GM19452 (cell line): Measurements from ENCODE around the gene SOHLH1.

Source experiments
- ATAC-seq: cut with Tn5 transposase; IDR thresholded peaks from one replicate; pipeline ENCODE4 v1.9.1; 2021; ENCODE audit not compliant: unreplicated experiment

Gene SOHLH1

GRCh38 chr9:135729480-135729879, 30.2 kb upstream of the SOHLH1 start:
- no peak for ATAC-seq

GRCh38 chr9:135728436-135729110, 29.3 kb upstream of the SOHLH1 start:
- no peak for ATAC-seq

GRCh38 chr9:135727257-135727875, 28.1 kb upstream of the SOHLH1 start:
- no peak for ATAC-seq

- no peak for ATAC-seq
Observed at GRCh38 chr9:135726138-135726853, 27.0 kb upstream of the SOHLH1 start.

- ATAC-seq: no peak
Observed at GRCh38 chr9:135724186-135724787, 25.0 kb upstream of the SOHLH1 start.

DNA sequence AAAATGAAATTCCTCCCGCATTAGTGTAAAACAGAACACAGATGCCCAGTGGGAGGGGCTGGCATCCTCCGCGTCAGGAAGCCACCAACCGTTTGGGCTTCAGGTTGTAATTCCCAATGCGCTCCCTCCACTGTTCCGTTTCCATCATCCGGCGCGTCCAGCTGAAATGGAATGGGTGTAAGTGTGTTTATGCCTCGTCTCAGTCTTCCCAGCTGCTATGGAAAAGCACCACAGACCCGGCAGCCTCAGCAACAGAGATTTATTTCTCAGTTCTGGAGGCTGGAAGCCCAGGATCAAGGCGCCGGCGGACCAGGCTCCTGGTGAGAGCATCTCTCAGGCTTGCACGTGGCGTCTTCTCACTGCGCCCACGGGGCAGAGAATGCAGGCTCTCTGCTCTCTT, 23.1 kb upstream of the SOHLH1 start:
- no peak for ATAC-seq

GRCh38 chr9:135719472-135719871, 20.2 kb upstream of the SOHLH1 start:
- ATAC-seq: no peak

DNA sequence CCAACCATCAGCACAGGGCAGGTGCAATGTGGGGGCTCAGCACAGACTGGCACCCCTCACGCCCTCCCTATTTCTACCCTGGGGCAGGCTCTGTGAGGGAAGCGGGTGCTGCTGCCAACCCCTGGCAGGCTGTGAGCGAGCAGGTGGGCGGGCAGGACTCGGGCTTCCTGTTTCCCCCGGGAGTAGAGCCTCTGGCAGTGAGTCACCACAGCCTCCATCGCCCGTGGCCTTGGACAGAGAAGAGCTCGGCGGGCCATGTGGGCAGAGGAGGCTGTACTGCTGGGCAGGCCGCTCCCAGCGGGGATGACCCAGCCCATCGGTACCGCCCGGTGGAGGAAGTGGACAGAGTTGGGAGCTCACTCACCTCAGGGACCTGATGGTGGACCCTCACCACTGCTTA, 19.3 kb upstream of the SOHLH1 start:
- no peak for ATAC-seq

GRCh38 chr9:135717410-135717809, 18.1 kb upstream of the SOHLH1 start:
- no peak for ATAC-seq

DNA sequence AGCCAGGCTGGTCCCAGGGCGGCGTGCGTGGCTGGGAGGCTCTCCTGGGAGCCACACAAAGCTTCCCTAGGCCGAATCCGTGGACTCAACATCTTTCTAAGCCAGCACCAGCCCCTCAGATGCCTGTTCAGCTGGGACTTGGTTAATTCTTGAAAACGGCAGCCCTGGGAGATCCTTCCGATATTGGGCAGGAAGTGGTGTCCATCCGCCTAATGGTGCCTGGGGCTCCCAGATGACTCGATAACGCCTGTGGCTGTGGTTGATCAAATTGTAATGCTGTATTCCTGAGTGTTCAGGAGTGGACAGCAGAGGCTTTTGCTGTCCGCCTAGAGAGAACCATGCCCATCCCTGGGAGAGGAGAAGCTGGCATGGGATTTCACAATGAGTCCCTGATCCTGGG, 16.8 kb upstream of the SOHLH1 start:
- ATAC-seq: no peak

DNA sequence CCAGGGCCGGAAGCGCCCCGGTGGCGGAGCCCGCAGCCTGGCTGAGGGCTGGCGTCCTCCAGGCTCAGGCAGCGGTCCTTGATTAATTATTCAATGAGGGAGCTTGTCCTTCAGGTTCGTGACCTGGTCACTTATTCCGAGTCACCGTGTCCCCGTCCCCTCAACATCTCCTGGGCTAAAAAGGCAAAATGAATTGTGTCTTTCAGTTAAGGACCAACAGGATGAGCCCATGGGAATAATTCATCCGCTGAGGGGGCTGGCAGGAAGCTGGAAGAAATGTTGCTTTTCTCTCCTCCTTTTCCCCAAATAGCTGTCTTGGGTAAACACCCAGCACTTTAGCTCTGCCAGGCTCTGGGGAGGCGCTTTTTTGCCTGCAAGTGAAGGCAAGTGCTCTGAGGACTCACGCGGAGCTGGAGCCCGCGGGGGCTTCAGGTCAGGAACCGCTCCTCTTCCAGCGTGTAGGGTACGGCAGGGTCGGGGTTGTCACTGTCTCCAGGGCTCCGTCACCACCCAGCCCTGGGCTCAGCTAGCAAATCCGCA, 15.8 kb upstream of the SOHLH1 start:
- ATAC-seq: no peak

DNA sequence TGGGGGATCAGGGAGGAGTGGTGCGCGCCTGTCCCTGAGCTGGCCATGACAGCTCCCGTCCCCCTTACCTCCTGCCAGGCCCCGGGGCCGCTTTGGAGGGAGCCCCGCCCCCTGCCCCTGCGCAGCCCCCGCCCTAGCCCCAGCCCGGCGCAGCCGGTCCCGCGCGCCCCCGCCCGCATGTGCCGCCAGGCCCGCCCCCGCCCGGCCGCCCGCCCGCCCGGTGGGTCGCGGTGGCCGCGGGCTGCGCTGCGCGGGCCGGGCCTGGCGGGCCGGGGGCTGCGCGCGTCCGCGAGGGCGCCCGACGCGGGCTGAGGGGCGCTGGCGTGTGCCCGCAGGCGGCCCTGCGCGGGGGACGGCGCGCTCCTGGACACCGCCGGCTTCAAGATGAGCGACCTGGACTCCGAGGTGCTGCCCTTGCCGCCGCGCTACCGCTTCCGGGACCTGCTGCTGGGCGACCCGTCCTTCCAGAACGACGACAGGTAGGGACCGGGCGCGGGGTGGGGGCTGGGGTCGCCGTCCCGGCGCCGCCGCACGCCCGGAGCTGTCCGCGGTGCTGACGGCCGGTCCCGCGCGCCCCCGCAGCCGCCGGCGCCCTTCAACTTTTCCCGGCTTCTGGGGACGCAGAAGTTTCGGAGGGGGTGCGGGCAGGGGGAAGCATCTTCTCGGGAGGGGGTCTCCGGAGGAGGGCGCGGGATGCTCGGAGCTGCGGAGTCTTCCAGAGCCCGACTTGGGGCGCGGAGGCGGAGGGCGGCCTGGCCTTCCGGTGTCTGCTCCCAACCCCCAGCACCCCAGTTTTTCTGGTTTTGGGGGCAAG, 15.2 kb upstream of the SOHLH1 start:
- no peak for ATAC-seq

DNA sequence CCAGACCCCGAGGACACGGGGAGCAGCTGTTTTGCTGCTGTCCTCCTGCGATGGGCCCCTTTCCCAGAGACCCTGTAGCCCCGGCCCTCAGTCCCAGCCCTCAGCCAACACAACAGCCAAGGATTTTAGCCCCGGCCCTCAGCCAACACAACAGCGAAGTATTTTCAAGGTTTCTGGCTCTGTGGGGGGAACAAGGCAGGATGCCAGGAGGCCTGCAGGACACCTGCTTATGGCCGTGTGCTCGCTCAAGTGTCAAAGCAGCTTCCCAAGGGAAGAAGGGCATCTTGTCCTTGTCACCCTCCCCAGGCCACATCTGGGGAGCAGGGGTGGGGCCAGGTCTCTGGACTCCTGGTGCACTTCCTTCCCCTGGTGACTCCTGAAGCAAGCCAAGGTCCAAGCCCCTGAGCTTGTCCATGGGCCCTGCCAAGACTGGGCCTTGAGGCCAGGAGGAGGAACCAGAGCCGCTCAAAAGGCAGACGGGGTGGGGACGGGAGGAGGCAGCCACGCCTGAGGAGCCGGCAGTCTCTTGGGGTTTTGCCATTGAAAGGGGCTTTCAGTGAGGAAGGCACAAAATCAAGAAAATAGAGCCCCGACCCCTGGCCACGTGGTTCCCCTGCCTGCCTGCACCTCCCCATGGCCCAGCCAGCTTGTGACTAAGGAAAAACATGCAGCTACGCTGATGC, 13.5 kb upstream of the SOHLH1 start:
- ATAC-seq: no peak

DNA sequence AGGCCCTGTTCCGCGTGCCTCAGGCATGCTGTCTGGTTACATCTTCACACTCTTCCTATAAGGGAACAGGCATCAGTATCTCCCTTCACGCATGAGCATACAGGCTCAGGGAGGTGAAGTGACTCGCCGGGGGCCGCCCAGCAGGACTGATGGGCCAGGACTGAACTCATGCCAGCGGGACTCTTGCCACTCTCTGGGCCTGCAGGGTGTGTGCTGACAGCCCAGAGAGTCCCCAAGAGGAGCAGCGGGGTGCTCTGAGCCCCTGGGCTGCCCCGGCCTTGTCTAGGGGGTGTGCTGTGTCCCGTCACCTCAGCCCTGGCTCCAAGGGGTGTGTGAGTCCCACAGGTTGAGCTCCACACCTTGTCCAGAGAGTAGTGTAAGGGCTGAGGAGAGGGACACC, 12.6 kb upstream of the SOHLH1 start:
- ATAC-seq: no peak

GRCh38 chr9:135711391-135711790, 12.1 kb upstream of the SOHLH1 start:
- no peak for ATAC-seq

DNA sequence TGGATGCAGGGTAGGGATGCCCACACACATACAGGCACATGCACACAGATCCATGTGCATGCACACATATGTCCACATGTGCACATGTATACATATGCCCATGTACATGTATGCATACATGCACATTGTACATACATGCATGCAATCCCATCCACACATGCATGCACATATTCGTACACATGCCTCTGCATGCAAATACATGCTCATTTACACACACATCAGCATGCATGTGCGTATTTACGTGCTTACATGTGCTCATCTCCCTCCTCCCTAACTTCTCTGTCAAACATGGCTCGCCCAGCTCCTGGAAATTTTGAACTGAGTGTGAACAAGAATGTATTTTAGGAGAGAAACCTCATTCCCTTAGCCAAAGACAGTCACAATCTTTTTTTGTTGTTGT, 8.9 kb upstream of the SOHLH1 start:
- no peak for ATAC-seq

DNA sequence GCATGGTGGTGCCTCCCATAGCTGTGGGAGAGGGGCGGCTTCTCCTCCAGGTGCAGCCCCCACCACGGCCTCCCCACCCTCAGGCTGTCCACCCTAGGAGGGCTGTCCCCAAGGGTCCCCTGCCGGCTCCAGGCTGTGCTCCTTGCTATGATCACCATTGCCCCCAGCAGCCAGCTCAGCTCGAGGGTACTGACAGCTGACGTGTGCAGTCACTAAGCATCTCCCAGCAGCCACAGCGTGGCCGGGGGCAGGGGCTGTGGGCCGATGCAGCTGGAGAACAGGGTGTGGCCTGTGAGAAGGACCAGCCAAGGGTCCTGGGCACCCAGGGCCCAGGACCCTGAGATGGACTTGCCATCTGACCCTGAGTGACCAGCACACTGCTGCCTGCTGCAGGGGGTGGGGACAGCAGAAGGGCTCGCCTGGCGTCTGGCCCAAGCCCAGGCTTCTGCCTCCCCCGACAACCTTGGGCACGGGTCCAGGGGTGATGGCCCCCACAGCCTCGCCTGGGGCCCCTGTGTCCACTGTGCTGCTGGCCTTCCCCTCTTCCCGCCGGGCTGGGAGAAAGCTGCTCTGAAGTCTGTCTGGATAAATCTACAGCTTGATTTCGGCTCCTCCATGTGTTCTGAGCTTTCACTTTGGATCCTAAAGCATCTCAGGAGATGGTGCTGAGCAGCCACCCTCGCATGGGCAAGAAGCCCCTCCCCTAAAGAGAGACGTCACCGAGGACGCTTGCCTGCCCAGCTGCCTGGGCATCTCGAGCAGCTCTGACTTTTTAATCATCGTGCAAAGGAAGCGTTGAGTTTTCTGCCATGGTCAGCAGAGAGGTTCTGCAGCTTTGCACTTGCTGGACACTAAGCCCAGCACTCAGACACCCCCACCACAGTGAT, 8.2 kb upstream of the SOHLH1 start:
- no peak for ATAC-seq

DNA sequence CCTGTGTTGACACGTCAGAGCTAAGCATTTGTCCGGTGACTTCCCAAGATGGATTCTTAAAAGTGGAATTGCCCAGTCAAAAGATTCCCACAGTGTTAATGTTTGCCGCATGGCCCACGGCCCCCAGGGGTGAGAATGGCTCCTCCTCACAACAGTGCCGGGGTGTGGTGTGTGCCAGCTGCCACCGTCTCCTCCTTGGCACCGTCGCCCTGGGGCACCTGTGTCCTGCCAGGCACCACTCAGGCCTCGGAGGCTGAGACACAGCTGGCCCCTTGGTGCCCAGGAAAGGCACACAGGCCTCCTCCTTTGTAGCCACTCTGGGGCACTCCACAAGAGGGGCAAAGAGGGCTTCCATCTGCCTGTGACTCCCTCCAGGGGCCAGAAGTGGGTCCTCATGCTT, 7.0 kb upstream of the SOHLH1 start:
- ATAC-seq: no peak

GRCh38 chr9:135705376-135705775, 6.1 kb upstream of the SOHLH1 start:
- no peak for ATAC-seq
